HPDE6-E6E7 (cell line): ENCODE measurements around the gene OSBPL5.
"Not testable (repeated sequence)": the region's sequence is repeated elsewhere in the genome, so short reads cannot be mapped to it uniquely, and the experiment has no call there.

Experiments used
- DNase-seq: peaks from one replicate; pipeline ENCODE4 v3.0.0; 2011; ENCODE audit warnings: missing footprints; ENCODE audit errors: extremely low spot score

OSBPL5 gene

GRCh38 chr11:3083321-3083720 is 81.8 kb downstream of the OSBPL5 start:
- DNase-seq, result no peak

GRCh38 chr11:3081386-3081751 is 83.7 kb downstream of the OSBPL5 start:
- DNase-seq, result no peak

- no peak for DNase-seq
Observed at GRCh38 chr11:3080733-3081385, 84.3 kb downstream of the OSBPL5 start.

GRCh38 chr11:3080104-3080503 is 85.0 kb downstream of the OSBPL5 start:
- DNase-seq, result no peak

GRCh38 chr11:3077846-3078440 is 87.2 kb downstream of the OSBPL5 start:
- DNase-seq, result no peak

- DNase-seq, result no peak
Observed at GRCh38 chr11:3077189-3077836, 87.8 kb downstream of the OSBPL5 start.

- DNase-seq, result no peak
Observed at GRCh38 chr11:3074912-3075589, 90.1 kb downstream of the OSBPL5 start.

GRCh38 chr11:3073029-3073435 is 92.1 kb downstream of the OSBPL5 start:
- DNase-seq, result no peak

GRCh38 chr11:3069425-3069824 is 95.7 kb downstream of the OSBPL5 start:
- DNase-seq, result no peak

GRCh38 chr11:3066308-3066707 is 98.8 kb downstream of the OSBPL5 start:
- not testable (repeated sequence) for DNase-seq

- not testable (repeated sequence) for DNase-seq
Observed at GRCh38 chr11:3064709-3065108, 100.4 kb downstream of the OSBPL5 start.

GRCh38 chr11:3063876-3064275 is 101.2 kb downstream of the OSBPL5 start:
- DNase-seq, result not testable (repeated sequence)

GRCh38 chr11:3063432-3063831 is 101.7 kb downstream of the OSBPL5 start:
- not testable (repeated sequence) for DNase-seq

GRCh38 chr11:3060436-3061025 is 104.6 kb downstream of the OSBPL5 start:
- no peak for DNase-seq

GRCh38 chr11:3058753-3059664 is 106.1 kb downstream of the OSBPL5 start:
- DNase-seq, result peak; percentile 72

- DNase-seq, result peak; percentile 84
Observed at GRCh38 chr11:3057069-3057963, 107.8 kb downstream of the OSBPL5 start, which contains the start of gene CARS1. Gene CARS1 (minus strand): TSS chr11:3057423. CDS start chr11:3057367, 56 bp downstream.

- DNase-seq, result no peak
Observed at GRCh38 chr11:3056296-3057068, 108.6 kb downstream of the OSBPL5 start.

GRCh38 chr11:3055891-3056290 is 109.2 kb downstream of the OSBPL5 start:
- DNase-seq, result no peak

- DNase-seq, result no peak
Observed at GRCh38 chr11:3052567-3052966, 112.5 kb downstream of the OSBPL5 start.
